ENCODE results near the gene STMN3.

The STMN3 gene

DNA sequence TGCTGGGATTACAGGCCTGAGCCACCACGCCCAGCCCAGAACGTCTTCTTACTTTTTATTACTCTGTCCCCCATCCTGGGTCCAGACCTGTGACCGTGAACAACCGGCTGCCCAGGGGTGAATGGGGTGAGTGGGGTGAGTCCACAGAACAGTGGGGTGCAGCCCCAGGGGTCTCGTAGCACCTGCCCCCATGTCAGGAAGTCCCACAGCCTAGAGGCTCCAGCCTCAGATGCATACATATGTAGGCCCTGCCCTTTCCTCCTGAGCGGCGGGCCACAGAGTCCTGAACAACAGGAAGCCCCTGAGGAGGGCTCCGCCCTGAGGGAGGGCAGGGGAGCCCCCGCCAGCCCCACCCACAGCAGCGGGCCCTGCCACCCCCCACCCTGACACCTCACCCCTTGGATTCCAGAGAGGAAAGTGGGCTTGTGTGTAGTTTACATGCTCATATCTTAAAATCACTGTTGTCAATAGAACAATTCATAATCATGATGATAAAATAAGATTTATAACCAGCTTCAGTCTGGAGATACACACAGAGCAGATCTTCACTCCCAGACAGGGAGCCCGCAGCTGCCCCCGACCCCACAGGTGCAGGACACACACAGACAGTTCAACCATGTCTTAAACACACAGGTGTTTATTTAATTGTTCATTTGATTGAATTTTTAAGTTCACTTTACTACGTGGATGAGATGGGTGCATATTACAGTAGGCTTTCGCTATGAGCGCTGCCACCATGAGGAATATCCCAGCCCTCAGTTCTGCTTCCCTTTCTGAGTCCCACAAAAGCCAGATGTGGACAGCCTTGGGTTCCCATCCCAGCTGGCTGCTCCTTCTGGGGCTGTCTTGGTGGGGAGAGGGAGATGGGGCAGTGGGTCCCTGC, 13.9 kb downstream of the STMN3 start:
- H3K4me3 ChIP-seq (ENCODE audit: insufficient read depth, low read length, poor library complexity, severe bottlenecking): no peak overlapping the region
- H3K9me2 ChIP-seq (replicated peaks; ENCODE audit: insufficient read depth, low read length): no peaks in the 10 kb centered on the region
- H4K20me1 ChIP-seq (ENCODE audit: low read depth, low read length): no peaks in the 10 kb centered on the region
- H2AFZ ChIP-seq (ENCODE audit: low read depth, low read length, severe bottlenecking): no peak overlapping the region
- no peak overlapping the region for H3K9ac ChIP-seq (ENCODE audit: low read length)
- no peak for TF ChIP-seq EZH2phosphoT487 (conservative IDR thresholded peaks at IDR 0.05; ENCODE audit: low read length)
- TF ChIP-seq, protein P1, sequence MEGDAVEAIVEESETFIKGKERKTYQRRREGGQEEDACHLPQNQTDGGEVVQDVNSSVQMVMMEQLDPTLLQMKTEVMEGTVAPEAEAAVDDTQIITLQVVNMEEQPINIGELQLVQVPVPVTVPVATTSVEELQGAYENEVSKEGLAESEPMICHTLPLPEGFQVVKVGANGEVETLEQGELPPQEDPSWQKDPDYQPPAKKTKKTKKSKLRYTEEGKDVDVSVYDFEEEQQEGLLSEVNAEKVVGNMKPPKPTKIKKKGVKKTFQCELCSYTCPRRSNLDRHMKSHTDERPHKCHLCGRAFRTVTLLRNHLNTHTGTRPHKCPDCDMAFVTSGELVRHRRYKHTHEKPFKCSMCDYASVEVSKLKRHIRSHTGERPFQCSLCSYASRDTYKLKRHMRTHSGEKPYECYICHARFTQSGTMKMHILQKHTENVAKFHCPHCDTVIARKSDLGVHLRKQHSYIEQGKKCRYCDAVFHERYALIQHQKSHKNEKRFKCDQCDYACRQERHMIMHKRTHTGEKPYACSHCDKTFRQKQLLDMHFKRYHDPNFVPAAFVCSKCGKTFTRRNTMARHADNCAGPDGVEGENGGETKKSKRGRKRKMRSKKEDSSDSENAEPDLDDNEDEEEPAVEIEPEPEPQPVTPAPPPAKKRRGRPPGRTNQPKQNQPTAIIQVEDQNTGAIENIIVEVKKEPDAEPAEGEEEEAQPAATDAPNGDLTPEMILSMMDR (IDR thresholded peaks at IDR 0.05; ENCODE audit: insufficient read depth, low read length, poor library complexity, severe bottlenecking): no peak
- no peaks in the 10 kb centered on the region for H3K9me3 ChIP-seq (ENCODE audit: insufficient read depth, low read length)
- H3K27me3 ChIP-seq (ENCODE audit: low read length): no peaks in the 10 kb centered on the region
- no peak overlapping the region for H3K27ac ChIP-seq (ENCODE audit: low read depth, low read length)
- no peaks in the 10 kb centered on the region for H3K36me3 ChIP-seq (ENCODE audit: low read length)
- H3K4me2 ChIP-seq (ENCODE audit: low read depth, low read length, poor library complexity, severe bottlenecking): no peak overlapping the region
- H3K79me2 ChIP-seq (ENCODE audit: insufficient read depth, low read length): no peaks in the 10 kb centered on the region
- no peaks in the 10 kb centered on the region for H3F3A ChIP-seq (ENCODE audit: insufficient read depth)

DNA sequence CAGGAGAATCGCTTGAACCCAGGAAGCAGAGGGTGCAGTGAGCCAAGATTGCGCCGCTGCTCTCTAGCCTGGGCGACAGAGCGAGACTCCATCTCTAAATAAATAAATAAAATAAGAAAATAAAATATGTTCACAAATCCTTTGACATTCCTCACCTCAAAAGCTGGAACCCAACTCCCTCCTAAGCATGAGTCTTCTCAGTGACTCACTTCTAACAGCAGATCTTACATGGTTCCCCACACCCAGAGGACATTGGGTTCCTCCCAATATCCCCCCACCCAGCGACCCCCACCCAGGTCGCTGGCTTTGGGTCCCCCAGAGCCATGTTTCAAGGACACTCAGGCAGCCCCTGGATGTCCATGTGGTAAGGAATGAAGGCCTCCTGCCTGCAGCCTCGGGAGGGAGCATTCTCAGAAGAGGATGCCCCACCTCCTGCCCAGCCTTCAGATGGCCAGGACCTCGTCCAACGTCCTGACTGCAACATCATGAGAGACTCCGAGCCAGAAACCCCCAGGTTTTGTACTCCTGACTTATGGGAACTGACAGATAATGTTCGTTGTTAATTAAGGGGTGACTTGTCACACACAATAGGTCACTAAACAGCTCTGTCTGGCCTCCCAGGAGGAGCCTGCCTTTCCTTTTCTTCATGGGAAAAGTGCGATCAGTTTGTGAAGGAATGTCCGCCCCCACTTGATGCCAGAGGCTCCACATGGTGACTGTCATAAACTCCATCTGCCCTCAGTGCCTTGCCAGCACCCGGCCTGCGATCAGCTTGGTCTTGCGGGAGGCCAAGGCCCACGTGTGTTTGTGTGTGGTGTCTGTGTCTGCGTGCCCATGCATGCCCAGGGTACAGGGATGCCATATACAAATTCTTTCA, 16.2 kb downstream of the STMN3 start:
- Histone ChIP-seq H3F3A (ENCODE audit: insufficient read depth) (no peaks in the 10 kb centered on the region), H4K20me1 (ENCODE audit: low read depth, low read length) (no peaks in the 10 kb centered on the region), H3K36me3 (ENCODE audit: low read length) (no peaks in the 10 kb centered on the region), H3K9me2 (replicated peaks; ENCODE audit: insufficient read depth, low read length) (no peaks in the 10 kb centered on the region), H3K4me2 (ENCODE audit: low read depth, low read length, poor library complexity, severe bottlenecking) (no peak overlapping the region), H3K27me3 (ENCODE audit: low read length) (no peaks in the 10 kb centered on the region), H3K9me3 (ENCODE audit: insufficient read depth, low read length) (no peaks in the 10 kb centered on the region), H2AFZ (ENCODE audit: low read depth, low read length, severe bottlenecking) (no peak overlapping the region), H3K9ac (ENCODE audit: low read length) (no peak overlapping the region), H3K4me3 (ENCODE audit: insufficient read depth, low read length, poor library complexity, severe bottlenecking) (no peak overlapping the region), H3K27ac (ENCODE audit: low read depth, low read length) (no peak overlapping the region), H3K79me2 (ENCODE audit: insufficient read depth, low read length) (no peaks in the 10 kb centered on the region)
- TF ChIP-seq, protein P1 (IDR thresholded peaks at IDR 0.05; ENCODE audit: insufficient read depth, low read length, poor library complexity, severe bottlenecking): no peak
- TF ChIP-seq EZH2phosphoT487 (conservative IDR thresholded peaks at IDR 0.05; ENCODE audit: low read length): no peak

DNA sequence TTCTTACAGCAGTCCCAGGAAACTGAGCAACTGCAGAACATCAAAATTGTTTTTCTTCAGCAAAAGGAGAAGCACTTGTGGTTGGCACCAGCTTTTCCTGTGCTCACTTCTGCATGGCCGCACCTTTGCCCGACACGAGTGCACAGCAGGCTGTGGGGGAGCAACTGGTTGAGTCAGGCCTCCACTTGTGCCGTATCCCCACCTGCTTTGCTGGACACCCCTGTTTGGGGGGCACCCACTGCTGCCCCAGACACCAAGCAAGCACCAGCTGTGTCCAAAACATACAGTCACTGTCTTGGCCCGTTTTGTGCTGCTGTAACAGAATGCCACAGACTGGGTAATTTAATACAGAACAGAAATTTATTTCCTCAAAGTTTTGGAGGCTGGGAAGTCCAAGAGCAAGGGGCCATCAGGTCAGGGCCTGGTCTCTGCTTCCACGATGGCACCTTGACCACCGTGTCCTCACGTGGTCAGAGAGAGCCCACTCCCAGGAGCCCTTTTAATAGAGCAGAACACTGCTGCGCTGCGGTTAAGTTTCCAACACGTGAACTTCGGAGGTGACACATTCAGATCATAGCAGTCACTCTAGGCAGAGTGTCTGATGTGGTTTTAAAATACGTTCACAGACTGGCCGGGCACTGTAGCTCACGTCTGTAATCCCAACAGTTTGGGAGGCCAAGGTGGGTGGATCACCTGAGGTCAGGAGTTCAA, 17.6 kb downstream of the STMN3 start:
- H3K27me3 ChIP-seq (ENCODE audit: low read length): no peaks in the 10 kb centered on the region
- no peak overlapping the region for H2AFZ ChIP-seq (ENCODE audit: low read depth, low read length, severe bottlenecking)
- no peaks in the 10 kb centered on the region for H3K9me3 ChIP-seq (ENCODE audit: insufficient read depth, low read length)
- H3K27ac ChIP-seq (ENCODE audit: low read depth, low read length): no peak overlapping the region
- H3K79me2 ChIP-seq (ENCODE audit: insufficient read depth, low read length): no peaks in the 10 kb centered on the region
- no peaks in the 10 kb centered on the region for H3F3A ChIP-seq (ENCODE audit: insufficient read depth)
- H3K4me3 ChIP-seq (ENCODE audit: insufficient read depth, low read length, poor library complexity, severe bottlenecking): no peak overlapping the region
- TF ChIP-seq EZH2phosphoT487 (conservative IDR thresholded peaks at IDR 0.05; ENCODE audit: low read length): no peak
- H4K20me1 ChIP-seq (ENCODE audit: low read depth, low read length): no peaks in the 10 kb centered on the region
- H3K4me2 ChIP-seq (ENCODE audit: low read depth, low read length, poor library complexity, severe bottlenecking): no peak overlapping the region
- no peaks in the 10 kb centered on the region for H3K9me2 ChIP-seq (replicated peaks; ENCODE audit: insufficient read depth, low read length)
- no peaks in the 10 kb centered on the region for H3K36me3 ChIP-seq (ENCODE audit: low read length)
- no peak overlapping the region for H3K9ac ChIP-seq (ENCODE audit: low read length)
